Measurements from ENCODE around the gene SGCA.

GRCh38 chr17:50190603-50191358 lies 25.0 kb downstream of the SGCA start:
- no peak for TF ChIP-seq POLR2AphosphoS5 (IDR thresholded peaks at IDR 0.05; ENCODE audit: low read depth, low read length)
- no peak for TF ChIP-seq POLR2A (IDR thresholded peaks at IDR 0.05; ENCODE audit: low read depth, low read length)
- no peak for TF ChIP-seq TAF1 (IDR thresholded peaks at IDR 0.05; ENCODE audit: low read depth, low read length)
- TF ChIP-seq POU2F2 (IDR thresholded peaks at IDR 0.05; ENCODE audit: low read depth, low read length) = no peak
- TF ChIP-seq SPI1 (IDR thresholded peaks at IDR 0.05; ENCODE audit: low read depth, low read length) = no peak
- no peak for TF ChIP-seq PAX5 (IDR thresholded peaks at IDR 0.05; ENCODE audit: insufficient read depth, low read length, severe bottlenecking)
